PC-9 (cell line): ENCODE data around the gene PDLIM7. TPM values are rescaled to one million over a fixed set of nuclear protein-coding genes. Genes with fewer than 3 reads are reported as not detected.
A peak's percentile ranks its signal among the peaks of the same experiment; 100 is the strongest.

ENCODE experiments used
- BruUV-seq: library from RNA; stranded (reverse); fragments of 400-500 nt; replicated peaks from 2 replicates; lab custom pipeline; 2021; lab: Mats Ljungman, UMichigan
- CTCF ChIA-PET: fragments of 300-600 bp; sonication (Branson Sonifier 250); formaldehyde crosslinking; loops from one replicate; lab custom pipeline; 2022; ENCODE audit warnings: antibody characterized with exemption; lab: Charles Lee
- POLR2A ChIA-PET: fragments of 300-600 bp; sonication (Branson Sonifier 250); formaldehyde crosslinking; loops from one replicate; lab custom pipeline; 2022; ENCODE audit warnings: antibody characterized with exemption; ENCODE audit not compliant: unreplicated experiment; lab: Charles Lee
- DNase-seq, 2 experiments: peaks; one replicate each; pipeline versions ENCODE4 v3.0.0 to v3.0.0-alpha.2; 2015 to 2022; ENCODE audit warnings: mixed read lengths in 1 of 2
- H2AFZ ChIP-seq: fragments of 200-600 bp; sonication (generic); 2 replicates; pipeline ENCODE4 v1.8.1; 2017; ENCODE audit warnings: antibody characterized with exemption
- H3F3A ChIP-seq: fragments of 200-600 bp; sonication (generic); 2 replicates; pipeline ENCODE4 v1.8.1; 2017; ENCODE audit warnings: antibody characterized with exemption, mild to moderate bottlenecking, low read depth; ENCODE audit not compliant: insufficient read depth
- H3K27ac ChIP-seq: fragments of 200-600 bp; sonication (generic); 2 replicates; pipeline ENCODE4 v1.6.1; 2016; ENCODE audit warnings: mixed run types
- H3K27me3 ChIP-seq: fragments of 200-600 bp; sonication (generic); 2 replicates; pipeline ENCODE4 v1.6.1; 2016; ENCODE audit warnings: low read depth, mixed run types; ENCODE audit not compliant: insufficient read depth
- H3K36me3 ChIP-seq: fragments of 200-600 bp; sonication (generic); 2 replicates; pipeline ENCODE4 v1.6.1; 2016; ENCODE audit warnings: low read depth, mixed run types
- H3K4me1 ChIP-seq: fragments of 200-600 bp; sonication (generic); replicated peaks from 2 replicates; pipeline ENCODE4 v1.6.1; 2016; ENCODE audit warnings: mixed run types; ENCODE audit not compliant: insufficient read depth
- H3K4me2 ChIP-seq: fragments of 200-600 bp; sonication (generic); 2 replicates; pipeline ENCODE4 v1.6.1; 2017; ENCODE audit warnings: mixed run types
- H3K4me3 ChIP-seq: fragments of 200-600 bp; sonication (generic); 2 replicates; pipeline ENCODE4 v1.6.1; 2016; ENCODE audit warnings: mixed run types
- H3K79me2 ChIP-seq: fragments of 200-600 bp; sonication (generic); 2 replicates; pipeline ENCODE4 v1.6.1; 2017; ENCODE audit warnings: low read depth, mixed run types
- H3K9me2 ChIP-seq: fragments of 200-600 bp; sonication (generic); 2 replicates; pipeline ENCODE4 v1.8.1; 2017; ENCODE audit warnings: mild to moderate bottlenecking; ENCODE audit not compliant: insufficient read depth
- H3K9me3 ChIP-seq: fragments of 200-600 bp; sonication (generic); 2 replicates; pipeline ENCODE4 v1.8.1; 2016; ENCODE audit warnings: low read depth; ENCODE audit not compliant: insufficient read depth
- H4K20me1 ChIP-seq: fragments of 200-600 bp; sonication (generic); 2 replicates; pipeline ENCODE4 v1.8.1; 2017; ENCODE audit not compliant: insufficient read depth
- CTCF ChIP-seq: fragments of 200-600 bp; sonication (generic); conservative IDR thresholded peaks from 2 replicates; pipeline ENCODE4 v1.6.1; 2017; ENCODE audit warnings: mixed run types, antibody characterized with exemption, mild to moderate bottlenecking, moderate library complexity
- EZH2 ChIP-seq: fragments of 200-600 bp; sonication (generic); IDR thresholded peaks from 2 replicates; pipeline ENCODE4 v1.8.0; 2017; ENCODE audit warnings: antibody characterized with exemption, low read depth
- intact Hi-C: fragments of 100-400 bp; cut with micrococcal nuclease; formaldehyde crosslinking; loops from one replicate; pipeline ENCODE4 v1.10.0; 2022; ENCODE audit not compliant: unreplicated experiment
- total RNA-seq: library from RNA; stranded (reverse); gene quantifications from 2 replicates; pipeline ENCODE4 v1.2.3, GENCODE V29; 2021

PDLIM7 gene
- total RNA-seq, 1 experiment from 2014 or later: 167 TPM

DNA sequence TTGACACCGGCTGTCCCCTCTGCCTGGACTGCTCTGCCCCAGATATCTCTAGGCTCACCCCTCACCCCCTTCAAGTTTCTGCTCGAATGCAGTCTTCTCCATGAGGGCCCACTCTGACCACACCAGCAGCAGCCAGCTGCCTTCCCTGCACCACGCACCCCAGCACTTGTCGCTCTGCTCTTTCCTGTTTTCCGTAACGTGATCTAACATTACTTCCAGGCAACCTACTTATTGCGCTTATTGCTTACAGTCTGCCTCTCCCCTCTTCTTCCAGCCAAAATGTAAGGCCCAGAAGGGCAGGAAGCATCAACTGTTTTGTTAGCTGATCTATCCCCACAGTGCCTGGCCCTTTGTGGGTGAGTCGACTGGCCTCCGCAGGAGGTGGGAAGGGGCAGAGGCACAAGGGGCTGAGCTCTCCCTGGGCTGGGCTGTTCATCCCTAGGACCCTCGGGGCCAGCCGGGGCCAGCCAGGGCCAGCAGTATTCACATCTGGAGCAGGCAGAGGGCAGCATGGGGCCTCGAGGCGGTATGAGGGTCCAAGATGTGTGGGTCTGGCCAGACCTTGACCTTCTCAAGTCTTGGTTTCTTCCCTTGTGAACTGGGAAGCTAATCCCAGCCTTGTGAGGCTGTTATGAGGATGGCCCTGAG, 12.4 kb downstream of the PDLIM7 start:
- intact Hi-C loops: no loop called here
- no peak overlapping the region for H3K27ac ChIP-seq
- TF ChIP-seq CTCF: no peak
- TF ChIP-seq EZH2: no peak
- no peaks in the 10 kb centered on the region for H3K79me2 ChIP-seq
- H3K27me3 ChIP-seq: no peaks in the 10 kb centered on the region
- POLR2A ChIA-PET: no interaction called here
- H3K36me3 ChIP-seq: peaks cover 4% of the 10 kb centered on the region; the same call in 1 of the 2 replicates
- no peak for DNase-seq
- no peak overlapping the region for H3K4me3 ChIP-seq
- H3K9me2 ChIP-seq: no peaks in the 10 kb centered on the region
- H3K9me3 ChIP-seq: no peaks in the 10 kb centered on the region
- no peak overlapping the region for H3K4me2 ChIP-seq
- H2AFZ ChIP-seq: no peak overlapping the region
- peaks cover 24% of the 10 kb centered on the region for H3F3A ChIP-seq
- no peaks in the 10 kb centered on the region for H3K4me1 ChIP-seq
- CTCF ChIA-PET: interaction anchor here (0.6 kb wide), 1 partner anchor 13 kb away, joined by 3 read pairs; no protein-coding TSS in a partner anchor
- no TSS peak for BruUV-seq
- no peaks in the 10 kb centered on the region for H4K20me1 ChIP-seq

DNA sequence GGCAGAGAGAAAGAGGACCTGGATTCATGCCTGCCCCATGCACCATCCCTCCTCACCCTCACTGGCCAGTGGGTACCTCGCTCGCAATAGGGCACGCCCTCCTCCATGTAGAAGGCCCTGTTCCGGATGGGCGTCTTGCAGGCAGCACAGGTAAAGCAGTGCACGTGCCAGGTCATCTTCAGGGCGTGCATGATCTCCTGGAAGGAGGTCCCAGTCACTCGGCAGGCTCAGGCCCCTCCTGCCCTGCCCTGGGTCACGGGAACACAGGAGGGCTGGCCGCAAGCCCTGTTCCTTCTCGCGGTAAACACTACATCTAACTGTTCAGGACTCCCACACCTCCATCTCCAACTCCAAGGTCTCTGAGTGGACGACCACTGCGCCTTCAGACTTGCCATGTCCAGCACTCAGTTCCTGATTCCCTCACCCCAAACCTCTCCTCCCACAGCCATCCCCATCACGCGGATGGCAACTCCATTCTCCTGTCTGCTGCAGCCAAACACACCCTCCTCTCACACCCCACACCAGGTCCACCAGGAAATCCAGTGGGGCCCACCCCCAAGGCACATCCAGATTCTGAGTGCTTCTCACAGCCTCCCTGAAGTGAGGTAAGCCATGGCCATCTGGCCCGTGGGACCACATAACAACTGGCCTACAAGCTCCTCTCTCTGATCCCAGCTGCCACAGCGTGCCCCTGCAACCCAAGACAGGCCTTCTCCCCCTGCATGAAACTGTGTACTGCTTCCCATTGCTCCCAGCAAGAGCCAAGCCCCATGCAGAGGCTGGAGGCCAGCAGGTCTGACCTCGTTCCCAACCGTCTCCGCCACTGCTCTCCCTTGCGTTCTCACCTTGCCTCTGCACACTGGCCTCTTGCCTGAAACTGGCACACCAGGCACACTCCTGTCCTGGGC, 13.2 kb downstream of the PDLIM7 start:
- Histone ChIP-seq H3K9me3 (no peaks in the 10 kb centered on the region), H3K9me2 (no peaks in the 10 kb centered on the region), H3K27me3 (no peaks in the 10 kb centered on the region), H3K4me3 (no peak overlapping the region), H3K79me2 (no peaks in the 10 kb centered on the region), H2AFZ (no peak overlapping the region), H3F3A (peaks cover 32% of the 10 kb centered on the region), H3K36me3 (peaks cover 3% of the 10 kb centered on the region; the same call in 1 of the 2 replicates), H3K27ac (no peak overlapping the region), H4K20me1 (no peaks in the 10 kb centered on the region), H3K4me1 (no peaks in the 10 kb centered on the region), H3K4me2 (no peak overlapping the region)
- DNase-seq: no peak
- no TSS peak for BruUV-seq
- ChIA-PET POLR2A (no interaction called here), CTCF (no interaction called here)
- TF ChIP-seq EZH2 (no peak), CTCF (no peak)
- intact Hi-C loops: no loop called here

GRCh38 chr5:177483042-177483441, 14.4 kb downstream of the PDLIM7 start:
- CTCF ChIA-PET: no interaction called here
- intact Hi-C loops: no loop called here
- Histone ChIP-seq H3K4me1 (no peaks in the 10 kb centered on the region), H3K36me3 (no peaks in the 10 kb centered on the region), H3K27me3 (no peaks in the 10 kb centered on the region), H3K9me3 (no peaks in the 10 kb centered on the region), H3K27ac (no peak overlapping the region), H3K79me2 (no peaks in the 10 kb centered on the region), H3K4me2 (no peak overlapping the region), H2AFZ (no peak overlapping the region), H3K4me3 (no peak overlapping the region), H3F3A (peaks cover 43% of the 10 kb centered on the region), H4K20me1 (no peaks in the 10 kb centered on the region), H3K9me2 (no peaks in the 10 kb centered on the region)
- TF ChIP-seq EZH2: no peak
- TF ChIP-seq CTCF: no peak
- POLR2A ChIA-PET: no interaction called here
- no TSS peak for BruUV-seq
- DNase-seq: peak in 1 of 2 experiments; percentile 21
